ENCODE data around the gene PPP2R2C.

DNA sequence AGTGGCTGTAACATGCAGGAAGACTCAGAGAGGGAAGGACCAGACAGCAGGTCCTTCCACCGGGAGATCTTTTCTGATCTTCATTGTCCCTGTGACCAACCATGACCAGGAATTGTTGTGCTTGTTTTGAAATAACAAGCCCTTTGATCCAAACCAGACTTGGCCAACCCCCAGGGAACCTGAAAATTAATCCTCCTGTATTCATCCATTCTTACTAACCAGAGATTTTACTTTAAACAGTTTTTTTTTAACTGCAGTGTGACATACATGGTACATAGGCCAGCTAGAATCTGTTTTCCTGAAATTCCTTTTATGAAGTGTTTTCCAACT is 198.8 kb downstream of the PPP2R2C start:
- TF ChIP-seq POLR2AphosphoS5 (IDR thresholded peaks at IDR 0.05) = no peak
- TF ChIP-seq, protein P1, sequence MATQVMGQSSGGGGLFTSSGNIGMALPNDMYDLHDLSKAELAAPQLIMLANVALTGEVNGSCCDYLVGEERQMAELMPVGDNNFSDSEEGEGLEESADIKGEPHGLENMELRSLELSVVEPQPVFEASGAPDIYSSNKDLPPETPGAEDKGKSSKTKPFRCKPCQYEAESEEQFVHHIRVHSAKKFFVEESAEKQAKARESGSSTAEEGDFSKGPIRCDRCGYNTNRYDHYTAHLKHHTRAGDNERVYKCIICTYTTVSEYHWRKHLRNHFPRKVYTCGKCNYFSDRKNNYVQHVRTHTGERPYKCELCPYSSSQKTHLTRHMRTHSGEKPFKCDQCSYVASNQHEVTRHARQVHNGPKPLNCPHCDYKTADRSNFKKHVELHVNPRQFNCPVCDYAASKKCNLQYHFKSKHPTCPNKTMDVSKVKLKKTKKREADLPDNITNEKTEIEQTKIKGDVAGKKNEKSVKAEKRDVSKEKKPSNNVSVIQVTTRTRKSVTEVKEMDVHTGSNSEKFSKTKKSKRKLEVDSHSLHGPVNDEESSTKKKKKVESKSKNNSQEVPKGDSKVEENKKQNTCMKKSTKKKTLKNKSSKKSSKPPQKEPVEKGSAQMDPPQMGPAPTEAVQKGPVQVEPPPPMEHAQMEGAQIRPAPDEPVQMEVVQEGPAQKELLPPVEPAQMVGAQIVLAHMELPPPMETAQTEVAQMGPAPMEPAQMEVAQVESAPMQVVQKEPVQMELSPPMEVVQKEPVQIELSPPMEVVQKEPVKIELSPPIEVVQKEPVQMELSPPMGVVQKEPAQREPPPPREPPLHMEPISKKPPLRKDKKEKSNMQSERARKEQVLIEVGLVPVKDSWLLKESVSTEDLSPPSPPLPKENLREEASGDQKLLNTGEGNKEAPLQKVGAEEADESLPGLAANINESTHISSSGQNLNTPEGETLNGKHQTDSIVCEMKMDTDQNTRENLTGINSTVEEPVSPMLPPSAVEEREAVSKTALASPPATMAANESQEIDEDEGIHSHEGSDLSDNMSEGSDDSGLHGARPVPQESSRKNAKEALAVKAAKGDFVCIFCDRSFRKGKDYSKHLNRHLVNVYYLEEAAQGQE (IDR thresholded peaks at IDR 0.05; ENCODE audit: borderline replicate concordance) = no peak
- no peak for TF ChIP-seq EP300 (conservative IDR thresholded peaks at IDR 0.05; ENCODE audit: poor library complexity, severe bottlenecking)
- TF ChIP-seq, protein P2, sequence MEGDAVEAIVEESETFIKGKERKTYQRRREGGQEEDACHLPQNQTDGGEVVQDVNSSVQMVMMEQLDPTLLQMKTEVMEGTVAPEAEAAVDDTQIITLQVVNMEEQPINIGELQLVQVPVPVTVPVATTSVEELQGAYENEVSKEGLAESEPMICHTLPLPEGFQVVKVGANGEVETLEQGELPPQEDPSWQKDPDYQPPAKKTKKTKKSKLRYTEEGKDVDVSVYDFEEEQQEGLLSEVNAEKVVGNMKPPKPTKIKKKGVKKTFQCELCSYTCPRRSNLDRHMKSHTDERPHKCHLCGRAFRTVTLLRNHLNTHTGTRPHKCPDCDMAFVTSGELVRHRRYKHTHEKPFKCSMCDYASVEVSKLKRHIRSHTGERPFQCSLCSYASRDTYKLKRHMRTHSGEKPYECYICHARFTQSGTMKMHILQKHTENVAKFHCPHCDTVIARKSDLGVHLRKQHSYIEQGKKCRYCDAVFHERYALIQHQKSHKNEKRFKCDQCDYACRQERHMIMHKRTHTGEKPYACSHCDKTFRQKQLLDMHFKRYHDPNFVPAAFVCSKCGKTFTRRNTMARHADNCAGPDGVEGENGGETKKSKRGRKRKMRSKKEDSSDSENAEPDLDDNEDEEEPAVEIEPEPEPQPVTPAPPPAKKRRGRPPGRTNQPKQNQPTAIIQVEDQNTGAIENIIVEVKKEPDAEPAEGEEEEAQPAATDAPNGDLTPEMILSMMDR (IDR thresholded peaks at IDR 0.05; ENCODE audit: poor library complexity, severe bottlenecking) = no peak
- TF ChIP-seq RAD21 (conservative IDR thresholded peaks at IDR 0.05) = no peak
- TF ChIP-seq EZH2 (IDR thresholded peaks at IDR 0.05; ENCODE audit: borderline replicate concordance, insufficient read depth, low read length, poor library complexity, severe bottlenecking) = no peak
- no peak for TF ChIP-seq SMC3 (conservative IDR thresholded peaks at IDR 0.05; ENCODE audit: poor library complexity)
